Coronary artery (tissue), 2 donors: ENCODE data around the gene COL5A3.
"Not testable (repeated sequence)": the region's sequence is repeated elsewhere in the genome, so short reads cannot be mapped to it uniquely, and the experiment has no call there.

ENCODE experiments used
- DNase-seq: peaks from one replicate; pipeline ENCODE4 v3.0.0-alpha.2; 2017; ENCODE audit warnings: low spot score
- H3K27ac ChIP-seq, 2 donors: fragments of 200-600 bp; sonication (generic); one replicate each; pipeline ENCODE4 v1.5.1; 2016 to 2019
- H3K4me3 ChIP-seq: fragments of 200-600 bp; sonication (generic); 2 replicates; pipeline ENCODE4 v1.5.1; 2016; ENCODE audit warnings: mild to moderate bottlenecking, moderate library complexity
- TF ChIP-seq, protein P1 (sequence below): fragments of 200-600 bp; sonication (generic); IDR thresholded peaks from one replicate; pipeline ENCODE4 v1.5.1; 2019; ENCODE audit warnings: antibody characterized with exemption

The COL5A3 gene

DNA sequence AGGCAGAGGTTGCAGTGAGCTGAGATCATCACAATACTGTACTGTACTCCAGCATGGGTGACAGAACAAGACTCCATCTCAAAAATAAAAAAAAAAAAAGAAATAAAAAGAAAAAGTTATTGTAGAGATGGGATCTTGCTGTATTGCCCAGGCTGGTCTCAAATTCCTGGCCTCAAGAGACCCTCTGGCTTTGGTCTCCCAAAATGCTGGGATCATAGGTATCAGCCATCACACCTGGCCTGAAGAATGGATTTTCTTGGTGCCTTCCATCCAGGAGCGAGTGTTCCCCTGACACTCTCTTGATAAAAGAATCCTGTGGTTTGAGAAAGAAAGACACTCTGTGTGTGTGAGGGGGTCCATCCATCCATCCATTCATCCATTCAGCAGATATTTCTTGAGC is 78.7 kb downstream of the COL5A3 start:
- H3K4me3 ChIP-seq = no peak overlapping the region
- DNase-seq = no peak
- H3K27ac ChIP-seq = no peak overlapping the region
- TF ChIP-seq, protein P1, sequence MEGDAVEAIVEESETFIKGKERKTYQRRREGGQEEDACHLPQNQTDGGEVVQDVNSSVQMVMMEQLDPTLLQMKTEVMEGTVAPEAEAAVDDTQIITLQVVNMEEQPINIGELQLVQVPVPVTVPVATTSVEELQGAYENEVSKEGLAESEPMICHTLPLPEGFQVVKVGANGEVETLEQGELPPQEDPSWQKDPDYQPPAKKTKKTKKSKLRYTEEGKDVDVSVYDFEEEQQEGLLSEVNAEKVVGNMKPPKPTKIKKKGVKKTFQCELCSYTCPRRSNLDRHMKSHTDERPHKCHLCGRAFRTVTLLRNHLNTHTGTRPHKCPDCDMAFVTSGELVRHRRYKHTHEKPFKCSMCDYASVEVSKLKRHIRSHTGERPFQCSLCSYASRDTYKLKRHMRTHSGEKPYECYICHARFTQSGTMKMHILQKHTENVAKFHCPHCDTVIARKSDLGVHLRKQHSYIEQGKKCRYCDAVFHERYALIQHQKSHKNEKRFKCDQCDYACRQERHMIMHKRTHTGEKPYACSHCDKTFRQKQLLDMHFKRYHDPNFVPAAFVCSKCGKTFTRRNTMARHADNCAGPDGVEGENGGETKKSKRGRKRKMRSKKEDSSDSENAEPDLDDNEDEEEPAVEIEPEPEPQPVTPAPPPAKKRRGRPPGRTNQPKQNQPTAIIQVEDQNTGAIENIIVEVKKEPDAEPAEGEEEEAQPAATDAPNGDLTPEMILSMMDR = no peak

DNA sequence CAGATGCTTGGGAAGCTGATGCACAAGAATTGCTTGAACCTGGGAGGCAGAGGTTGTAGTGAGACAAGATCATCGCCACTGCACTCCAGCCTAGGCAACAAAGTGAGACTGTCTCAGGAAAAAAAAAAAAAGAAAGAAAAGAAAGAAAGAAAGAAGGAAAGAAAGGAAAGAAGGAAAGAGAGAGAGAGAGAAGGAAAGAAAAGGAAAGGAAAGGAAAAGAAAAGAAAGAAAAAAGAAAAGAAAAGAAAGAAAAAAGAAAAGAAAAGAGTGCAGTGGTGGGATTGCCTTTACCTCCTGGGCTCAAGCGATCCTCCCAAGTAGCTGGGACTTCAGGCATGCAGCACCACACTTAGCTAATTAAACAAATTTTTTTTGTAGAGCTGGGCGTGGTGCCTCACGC is 86.9 kb downstream of the COL5A3 start:
- no peak overlapping the region for H3K4me3 ChIP-seq
- no peak for DNase-seq
- TF ChIP-seq, protein P1 = no peak
- H3K27ac ChIP-seq = no peak overlapping the region

DNA sequence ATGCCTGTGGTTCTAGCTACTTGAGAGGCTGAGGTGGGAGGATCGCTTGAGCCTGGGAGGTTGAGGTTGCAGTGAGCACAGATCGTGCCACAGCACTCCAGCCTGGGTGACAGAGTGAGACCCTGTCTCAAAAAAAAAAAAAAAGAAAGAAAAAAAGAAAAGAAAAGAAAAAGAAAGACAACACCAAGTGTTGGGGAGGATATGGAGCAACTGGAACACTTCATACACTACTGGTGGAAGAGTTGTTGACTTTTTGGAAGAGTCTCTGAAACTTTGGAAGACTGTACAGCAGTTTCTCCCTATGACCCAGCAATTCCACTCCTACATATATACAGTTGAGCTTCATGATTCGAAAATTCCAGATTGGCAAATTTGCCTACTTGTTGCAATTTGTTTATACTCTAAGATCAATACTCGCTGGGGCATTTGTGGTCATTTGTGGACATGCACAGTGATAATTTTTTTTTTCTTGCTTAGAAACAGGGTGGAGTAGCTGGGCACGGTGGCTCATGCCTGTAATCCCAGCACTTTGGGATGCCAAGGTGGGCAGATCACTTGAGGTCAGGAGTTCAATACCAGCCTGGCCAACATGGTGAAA is 87.4 kb downstream of the COL5A3 start:
- H3K27ac ChIP-seq, H3K4me3 ChIP-seq, DNase-seq: not testable (repeated sequence)

DNA sequence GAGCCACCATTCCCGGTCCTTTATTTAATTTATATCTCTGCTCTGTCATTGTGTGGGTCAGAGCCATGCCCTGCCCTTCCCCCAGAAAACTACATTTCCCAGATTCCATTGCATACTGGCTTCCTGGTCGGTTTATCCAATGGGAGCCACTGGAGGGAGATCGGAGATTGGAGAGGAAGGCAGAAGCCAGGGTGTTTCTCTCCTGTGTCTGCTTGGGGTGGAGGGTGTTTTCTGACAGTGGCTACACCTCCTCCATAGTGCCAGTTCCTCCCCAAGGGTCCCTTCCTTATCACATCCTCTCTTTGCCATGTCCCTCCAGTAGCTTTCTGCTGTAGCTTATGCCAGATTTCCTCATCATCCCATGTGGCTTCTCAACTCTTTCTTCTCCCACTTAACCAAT is 93.0 kb downstream of the COL5A3 start:
- TF ChIP-seq, protein P1 = no peak
- no peak overlapping the region for H3K27ac ChIP-seq
- no peak overlapping the region for H3K4me3 ChIP-seq
- DNase-seq = no peak

DNA sequence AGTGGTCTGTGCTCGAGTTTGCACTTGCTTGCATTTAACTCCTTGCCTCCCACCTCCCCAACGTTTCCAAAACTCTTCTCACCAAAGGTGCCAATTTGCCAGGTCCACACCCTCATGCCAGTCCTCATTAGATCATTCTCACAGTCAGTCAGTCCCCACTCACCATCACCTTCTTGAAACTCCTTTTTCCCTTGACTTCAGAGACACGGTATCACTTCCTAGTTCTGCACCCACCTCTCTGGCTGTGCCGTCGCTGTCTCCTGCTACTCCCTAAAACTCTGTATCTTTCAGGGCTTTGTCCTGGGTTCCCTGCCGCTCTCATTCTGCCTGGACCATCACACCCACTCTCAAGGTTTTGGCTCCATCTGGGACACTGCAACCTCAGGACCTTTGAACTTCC is 93.6 kb downstream of the COL5A3 start:
- TF ChIP-seq, protein P1 = no peak
- no peak for DNase-seq
- no peak overlapping the region for H3K27ac ChIP-seq
- no peak overlapping the region for H3K4me3 ChIP-seq

DNA sequence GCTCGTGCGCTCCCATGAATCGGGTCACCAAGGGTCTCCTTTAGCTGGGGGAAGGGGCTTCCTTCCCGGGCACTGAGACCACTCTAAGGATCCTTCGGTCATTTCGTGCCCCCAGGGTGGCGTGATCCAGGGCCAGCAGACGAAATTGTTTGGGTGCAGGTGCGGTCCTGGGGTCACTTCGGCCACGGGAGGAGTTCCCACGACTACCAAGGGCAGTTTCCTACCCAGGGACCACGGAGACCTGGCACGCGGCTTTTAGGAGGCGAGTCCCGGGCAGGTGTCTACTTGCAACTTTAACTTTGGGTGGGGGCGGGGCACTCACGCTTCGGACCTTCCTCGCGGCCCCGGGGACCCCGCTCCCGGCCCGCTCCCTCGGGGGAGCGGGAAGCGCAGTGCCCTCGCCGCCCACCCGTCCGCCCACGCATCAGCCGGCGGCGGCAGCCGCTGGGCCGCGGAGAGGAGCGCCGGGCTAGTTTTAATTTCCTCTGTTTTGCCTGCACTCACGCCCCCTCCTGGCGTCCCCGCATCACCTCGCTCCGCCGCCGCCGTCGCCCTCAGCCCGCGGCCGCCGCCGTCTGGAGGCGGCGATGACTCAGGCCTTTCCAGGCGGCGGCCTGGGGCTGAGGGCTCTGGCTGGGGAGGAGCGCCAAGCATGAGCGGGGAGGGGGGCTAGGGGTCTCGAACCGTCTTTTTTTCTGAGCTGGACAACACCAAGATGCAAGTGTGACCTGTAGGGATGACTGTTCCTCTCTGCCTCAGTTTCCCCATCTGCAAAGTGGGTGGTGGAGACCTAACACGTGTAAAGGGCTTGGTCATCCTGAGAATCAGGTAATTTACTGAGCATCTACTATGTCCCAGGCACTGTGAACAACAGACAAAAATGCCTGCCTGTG is 95.7 kb downstream of the COL5A3 start:
- no peak for DNase-seq
- Histone ChIP-seq H3K4me3 (peak overlapping the region; percentile 69), H3K27ac (no peak overlapping the region)
- TF ChIP-seq, protein P1 = no peak

DNA sequence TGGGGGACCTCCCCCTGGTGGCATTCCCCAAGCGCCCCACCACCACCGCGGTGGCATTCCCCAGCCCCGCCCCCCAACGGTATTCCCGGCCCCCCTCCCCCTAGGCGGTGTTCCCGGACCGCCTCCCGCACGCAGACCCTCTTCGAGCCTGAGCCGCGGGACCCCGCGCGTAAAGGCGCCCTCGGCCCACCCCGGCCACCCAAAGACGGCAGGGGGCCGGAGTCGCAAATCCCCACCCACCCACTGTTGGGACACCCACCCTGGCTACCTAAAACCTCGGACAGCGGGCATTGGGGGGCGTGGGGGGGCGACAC is 96.3 kb downstream of the COL5A3 start:
- DNase-seq = no peak
- TF ChIP-seq, protein P1 = no peak

More for the DNA sequence above, 96.3 kb downstream of the COL5A3 start:
- H3K27ac ChIP-seq = no peak overlapping the region
- H3K4me3 ChIP-seq = peak overlapping the region; percentile 69
